Panc1 (cell line): ENCODE results near the gene CLMN. TPM values are rescaled to one million over a fixed set of nuclear protein-coding genes. Genes with fewer than 3 reads are reported as not detected.
A peak's percentile ranks its signal among the peaks of the same experiment; 100 is the strongest.

Experiments used
- ATAC-seq: fragments of 200-7000 bp; cut with Tn5 transposase; 2 replicates; pipeline ENCODE4 v1.9.1; 2020; ENCODE audit warnings: mild to moderate bottlenecking, moderate library complexity
- BruUV-seq: library from RNA; stranded (reverse); fragments of 400-500 nt; replicated peaks from 2 replicates; lab custom pipeline; 2021; lab: Mats Ljungman, UMichigan
- CTCF ChIA-PET: fragments of 300-600 bp; sonication (Branson Sonifier 250); formaldehyde crosslinking; loops from one replicate; lab custom pipeline; 2022; ENCODE audit warnings: antibody characterized with exemption; lab: Charles Lee
- POLR2A ChIA-PET: fragments of 300-600 bp; sonication (Branson Sonifier 250); formaldehyde crosslinking; loops from one replicate; lab custom pipeline; 2022; ENCODE audit warnings: antibody characterized with exemption; lab: Charles Lee
- DNase-seq: peaks from one replicate; pipeline ENCODE4 v3.0.0-alpha.2; 2010; ENCODE audit warnings: low read depth, low spot score
- H3K27ac ChIP-seq: 2 replicates; pipeline ENCODE4 v1.5.1; 2011; ENCODE audit warnings: mild to moderate bottlenecking, low read length, inconsistent platforms
- H3K27me3 ChIP-seq: fragments of 200-500 bp; sonication (Bioruptor generic); 2 replicates; pipeline ENCODE4 v1.6.0; 2014; ENCODE audit warnings: low read length, inconsistent platforms; ENCODE audit not compliant: control insufficient read depth, insufficient read depth
- H3K36me3 ChIP-seq: fragments of 200-500 bp; sonication (Bioruptor generic); 2 replicates; pipeline ENCODE4 v1.5.1; 2014; ENCODE audit warnings: inconsistent platforms, mild to moderate bottlenecking, low read length, moderate library complexity; ENCODE audit not compliant: control insufficient read depth, insufficient read depth
- H3K4me1 ChIP-seq: 2 replicates; pipeline ENCODE4 v1.5.1; 2011; ENCODE audit warnings: inconsistent platforms, mild to moderate bottlenecking, low read length, moderate library complexity; ENCODE audit not compliant: control insufficient read depth, insufficient read depth
- H3K4me3 ChIP-seq, 2 experiments: 2 replicates each; pipeline ENCODE4 v1.5.1; 2011 to 2012; ENCODE audit warnings: low read depth in 2 of 2, low read length in 2 of 2, mild to moderate bottlenecking in 2 of 2, inconsistent platforms in 1 of 2, moderate library complexity in 1 of 2
- H3K9me3 ChIP-seq: fragments of 200-500 bp; sonication (Bioruptor generic); 2 replicates; pipeline ENCODE4 v1.5.1; 2014; ENCODE audit warnings: low read depth, mild to moderate bottlenecking, inconsistent platforms, low read length, moderate library complexity; ENCODE audit not compliant: control insufficient read depth, insufficient read depth
- POLR2AphosphoS5 ChIP-seq: IDR thresholded peaks from 2 replicates; pipeline ENCODE4 v1.6.1; 2012; ENCODE audit warnings: mild to moderate bottlenecking, low read depth, low read length, moderate library complexity
- SIN3A ChIP-seq: IDR thresholded peaks from 2 replicates; pipeline ENCODE4 v1.6.1; 2012; ENCODE audit warnings: low read depth, mild to moderate bottlenecking, low read length, moderate library complexity, borderline replicate concordance; ENCODE audit not compliant: insufficient read depth
- TCF7L2 ChIP-seq: IDR thresholded peaks from 2 replicates; pipeline ENCODE4 v1.6.1; 2011; ENCODE audit warnings: mild to moderate bottlenecking, low read depth, low read length, inconsistent platforms
- in situ Hi-C: cut with HindIII; loops from 2 replicates; pipeline ENCODE4 v1.10.0; 2016; ENCODE audit warnings: low sequenced_read_pairs, low pct_unique_long_range_greater_than_20kb
- intact Hi-C: fragments of 100-400 bp; cut with micrococcal nuclease; formaldehyde crosslinking; loops from one replicate; pipeline ENCODE4 v1.10.0; 2022; ENCODE audit not compliant: unreplicated experiment
- total RNA-seq: library from RNA; stranded (reverse); gene quantifications from one replicate; pipeline ENCODE4 v1.2.1, GENCODE V29; 2021; ENCODE audit not compliant: unreplicated experiment
- TF ChIP-seq, protein P1 (sequence below): fragments of 450-650 bp; IDR thresholded peaks from 2 replicates; pipeline ENCODE4 v1.5.1; 2017; ENCODE audit warnings: mild to moderate bottlenecking
- TF ChIP-seq, protein P2 (sequence below), 2 experiments: IDR thresholded peaks; 2 replicates each; pipeline ENCODE4 v1.6.1; 2011 to 2012; ENCODE audit warnings: low read depth in 2 of 2, control low read depth in 1 of 2, low read length in 1 of 2, mild to moderate bottlenecking in 1 of 2, moderate library complexity in 1 of 2; ENCODE audit not compliant: insufficient read depth in 1 of 2

CLMN gene
- total RNA-seq, 1 experiment from 2014 or later: 34.9 TPM

DNA sequence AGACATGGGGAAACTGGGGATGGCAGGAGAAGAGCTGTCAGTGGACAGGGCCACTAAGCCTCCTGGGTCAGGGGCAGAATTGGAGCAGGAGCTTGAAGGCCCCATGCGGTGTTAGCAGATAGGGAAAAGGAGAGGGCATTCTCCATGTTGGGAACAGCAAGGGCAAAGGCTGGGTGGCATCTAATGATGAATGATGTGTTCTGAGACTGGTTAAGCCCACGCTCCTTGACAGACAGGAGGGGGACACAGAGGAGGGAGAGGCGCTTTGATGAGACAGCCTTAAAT lies 63.0 kb downstream of the CLMN start:
- POLR2A ChIA-PET: no interaction called here
- Histone ChIP-seq H3K4me1 (peaks cover 24% of the 10 kb centered on the region), H3K9me3 (no peaks in the 10 kb centered on the region), H3K27ac (no peak overlapping the region), H3K27me3 (no peaks in the 10 kb centered on the region), H3K36me3 (no peaks in the 10 kb centered on the region), H3K4me3 (no peak overlapping the region)
- DNase-seq (no peak), ATAC-seq (no peak)
- BruUV-seq: no TSS peak
- intact Hi-C loops (no loop called here), in situ Hi-C loops (no loop called here)
- TF ChIP-seq, protein P1, sequence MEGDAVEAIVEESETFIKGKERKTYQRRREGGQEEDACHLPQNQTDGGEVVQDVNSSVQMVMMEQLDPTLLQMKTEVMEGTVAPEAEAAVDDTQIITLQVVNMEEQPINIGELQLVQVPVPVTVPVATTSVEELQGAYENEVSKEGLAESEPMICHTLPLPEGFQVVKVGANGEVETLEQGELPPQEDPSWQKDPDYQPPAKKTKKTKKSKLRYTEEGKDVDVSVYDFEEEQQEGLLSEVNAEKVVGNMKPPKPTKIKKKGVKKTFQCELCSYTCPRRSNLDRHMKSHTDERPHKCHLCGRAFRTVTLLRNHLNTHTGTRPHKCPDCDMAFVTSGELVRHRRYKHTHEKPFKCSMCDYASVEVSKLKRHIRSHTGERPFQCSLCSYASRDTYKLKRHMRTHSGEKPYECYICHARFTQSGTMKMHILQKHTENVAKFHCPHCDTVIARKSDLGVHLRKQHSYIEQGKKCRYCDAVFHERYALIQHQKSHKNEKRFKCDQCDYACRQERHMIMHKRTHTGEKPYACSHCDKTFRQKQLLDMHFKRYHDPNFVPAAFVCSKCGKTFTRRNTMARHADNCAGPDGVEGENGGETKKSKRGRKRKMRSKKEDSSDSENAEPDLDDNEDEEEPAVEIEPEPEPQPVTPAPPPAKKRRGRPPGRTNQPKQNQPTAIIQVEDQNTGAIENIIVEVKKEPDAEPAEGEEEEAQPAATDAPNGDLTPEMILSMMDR: no peak
- TF ChIP-seq POLR2AphosphoS5 (no peak), TCF7L2 (no peak)
- TF ChIP-seq, protein P2, sequence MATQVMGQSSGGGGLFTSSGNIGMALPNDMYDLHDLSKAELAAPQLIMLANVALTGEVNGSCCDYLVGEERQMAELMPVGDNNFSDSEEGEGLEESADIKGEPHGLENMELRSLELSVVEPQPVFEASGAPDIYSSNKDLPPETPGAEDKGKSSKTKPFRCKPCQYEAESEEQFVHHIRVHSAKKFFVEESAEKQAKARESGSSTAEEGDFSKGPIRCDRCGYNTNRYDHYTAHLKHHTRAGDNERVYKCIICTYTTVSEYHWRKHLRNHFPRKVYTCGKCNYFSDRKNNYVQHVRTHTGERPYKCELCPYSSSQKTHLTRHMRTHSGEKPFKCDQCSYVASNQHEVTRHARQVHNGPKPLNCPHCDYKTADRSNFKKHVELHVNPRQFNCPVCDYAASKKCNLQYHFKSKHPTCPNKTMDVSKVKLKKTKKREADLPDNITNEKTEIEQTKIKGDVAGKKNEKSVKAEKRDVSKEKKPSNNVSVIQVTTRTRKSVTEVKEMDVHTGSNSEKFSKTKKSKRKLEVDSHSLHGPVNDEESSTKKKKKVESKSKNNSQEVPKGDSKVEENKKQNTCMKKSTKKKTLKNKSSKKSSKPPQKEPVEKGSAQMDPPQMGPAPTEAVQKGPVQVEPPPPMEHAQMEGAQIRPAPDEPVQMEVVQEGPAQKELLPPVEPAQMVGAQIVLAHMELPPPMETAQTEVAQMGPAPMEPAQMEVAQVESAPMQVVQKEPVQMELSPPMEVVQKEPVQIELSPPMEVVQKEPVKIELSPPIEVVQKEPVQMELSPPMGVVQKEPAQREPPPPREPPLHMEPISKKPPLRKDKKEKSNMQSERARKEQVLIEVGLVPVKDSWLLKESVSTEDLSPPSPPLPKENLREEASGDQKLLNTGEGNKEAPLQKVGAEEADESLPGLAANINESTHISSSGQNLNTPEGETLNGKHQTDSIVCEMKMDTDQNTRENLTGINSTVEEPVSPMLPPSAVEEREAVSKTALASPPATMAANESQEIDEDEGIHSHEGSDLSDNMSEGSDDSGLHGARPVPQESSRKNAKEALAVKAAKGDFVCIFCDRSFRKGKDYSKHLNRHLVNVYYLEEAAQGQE (IDR thresholded peaks at IDR 0.05; ENCODE audit: insufficient read depth in 1 of 2, low read depth in 2 of 2, low read length in 1 of 2): no peak
- CTCF ChIA-PET: no interaction called here

DNA sequence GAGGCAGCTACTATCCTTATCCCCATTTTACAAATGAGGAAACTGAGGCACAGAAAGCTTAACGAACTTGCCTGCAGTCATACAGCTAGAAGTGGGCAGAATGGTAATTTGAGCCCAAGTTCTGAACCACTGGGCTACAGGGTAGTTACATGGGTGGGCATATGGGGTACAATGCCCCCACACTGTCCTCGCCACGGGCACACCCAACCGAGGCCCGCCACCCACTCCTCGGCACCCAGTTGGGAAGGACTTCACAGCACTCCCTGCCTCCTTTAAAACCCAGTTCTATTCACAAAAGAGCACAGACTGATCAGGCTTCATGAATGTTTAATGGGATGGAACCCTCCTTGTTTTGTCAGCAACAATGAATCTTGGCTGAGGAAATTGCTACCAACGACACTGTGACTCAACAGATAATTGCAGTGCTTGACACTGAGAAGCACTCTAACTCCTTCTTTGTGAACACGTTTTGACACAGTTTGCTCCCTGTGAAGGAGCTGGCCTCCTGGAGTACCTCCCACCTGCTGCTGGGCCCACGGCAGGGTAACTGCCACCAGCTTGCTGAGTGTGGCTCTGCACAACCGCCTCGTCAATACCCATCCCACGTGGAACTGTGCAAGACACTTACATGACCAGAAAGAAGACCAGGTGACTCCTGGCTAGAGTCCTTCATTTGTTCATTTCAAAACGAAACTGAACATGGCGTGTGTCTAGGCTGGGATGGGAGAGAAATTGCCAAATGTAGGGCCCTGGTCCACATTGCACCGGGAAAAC lies 63.5 kb downstream of the CLMN start:
- H3K4me3 ChIP-seq: no peak overlapping the region
- intact Hi-C loops (no loop called here), in situ Hi-C loops (no loop called here)
- no peaks in the 10 kb centered on the region for H3K36me3 ChIP-seq
- peak overlapping the region; percentile 49; the same call in 1 of the 2 replicates for H3K27ac ChIP-seq
- H3K4me1 ChIP-seq: peaks cover 25% of the 10 kb centered on the region
- H3K9me3 ChIP-seq: no peaks in the 10 kb centered on the region
- POLR2A ChIA-PET: no interaction called here
- no TSS peak for BruUV-seq
- DNase-seq (no peak), ATAC-seq (0 out of 2 replicates have a peak, but pooled peaks have one; percentile 10)
- CTCF ChIA-PET: no interaction called here
- no peaks in the 10 kb centered on the region for H3K27me3 ChIP-seq
- TF ChIP-seq, protein P1: no peak
- TF ChIP-seq POLR2AphosphoS5 (no peak), SIN3A (no peak), TCF7L2 (no peak)
- TF ChIP-seq, protein P2 (IDR thresholded peaks at IDR 0.05; ENCODE audit: insufficient read depth in 1 of 2, low read depth in 2 of 2, low read length in 1 of 2): no peak
